ENCODE results near the gene ACACB.

Gene ACACB

GRCh38 chr12:109209082-109209481 lies 92.7 kb downstream of the ACACB start:
- no peak for DNase-seq (ENCODE audit: low read depth in 2 of 3, low spot score in 1 of 3)

GRCh38 chr12:109212460-109213115 lies 96.2 kb downstream of the ACACB start:
- DNase-seq (ENCODE audit: low read depth in 2 of 3, low spot score in 1 of 3) = no peak

GRCh38 chr12:109214131-109214530 lies 97.7 kb downstream of the ACACB start:
- no peak for DNase-seq (ENCODE audit: low read depth in 2 of 3, low spot score in 1 of 3)

GRCh38 chr12:109218996-109219395 lies 102.6 kb downstream of the ACACB start:
- DNase-seq (ENCODE audit: low read depth in 2 of 3, low spot score in 1 of 3) = no peak

GRCh38 chr12:109219938-109220337 lies 103.6 kb downstream of the ACACB start:
- no peak for DNase-seq (ENCODE audit: low read depth in 2 of 3, low spot score in 1 of 3)

GRCh38 chr12:109221277-109221931 lies 105.0 kb downstream of the ACACB start:
- no peak for DNase-seq (ENCODE audit: low read depth in 2 of 3, low spot score in 1 of 3)

GRCh38 chr12:109222062-109222461 lies 105.7 kb downstream of the ACACB start:
- DNase-seq (ENCODE audit: low read depth in 2 of 3, low spot score in 1 of 3) = no peak

- DNase-seq (ENCODE audit: low read depth in 2 of 3, low spot score in 1 of 3) = no peak
These were observed 106.1 kb downstream of the ACACB start for GRCh38 chr12:109222496-109222895.

GRCh38 chr12:109223211-109223610 lies 106.8 kb downstream of the ACACB start:
- no peak for DNase-seq (ENCODE audit: low read depth in 2 of 3, low spot score in 1 of 3)

GRCh38 chr12:109223868-109224267 lies 107.5 kb downstream of the ACACB start:
- DNase-seq (ENCODE audit: low read depth in 2 of 3, low spot score in 1 of 3) = no peak

- no peak for DNase-seq (ENCODE audit: low read depth in 2 of 3, low spot score in 1 of 3)
These were observed 112.3 kb downstream of the ACACB start for GRCh38 chr12:109228664-109229063.

GRCh38 chr12:109230193-109230592 lies 113.8 kb downstream of the ACACB start:
- DNase-seq (ENCODE audit: low read depth in 2 of 3, low spot score in 1 of 3) = no peak

- no peak for DNase-seq (ENCODE audit: low read depth in 2 of 3, low spot score in 1 of 3)
These were observed 116.3 kb downstream of the ACACB start for GRCh38 chr12:109232731-109233130.

GRCh38 chr12:109234012-109234411 lies 117.6 kb downstream of the ACACB start:
- no peak for DNase-seq (ENCODE audit: low read depth in 2 of 3, low spot score in 1 of 3)

- no peak for DNase-seq (ENCODE audit: low read depth in 2 of 3, low spot score in 1 of 3)
These were observed 119.9 kb downstream of the ACACB start for GRCh38 chr12:109236257-109236656.

- DNase-seq (ENCODE audit: low read depth in 2 of 3, low spot score in 1 of 3) = no peak
These were observed 122.8 kb downstream of the ACACB start for GRCh38 chr12:109239179-109239578.

- DNase-seq (ENCODE audit: low read depth in 2 of 3, low spot score in 1 of 3) = no peak
These were observed 123.3 kb downstream of the ACACB start for GRCh38 chr12:109239691-109240090.

GRCh38 chr12:109240365-109240764 lies 124.0 kb downstream of the ACACB start:
- no peak for DNase-seq (ENCODE audit: low read depth in 2 of 3, low spot score in 1 of 3)

GRCh38 chr12:109241936-109242335 lies 125.5 kb downstream of the ACACB start:
- no peak for DNase-seq (ENCODE audit: low read depth in 2 of 3, low spot score in 1 of 3)

- no peak for DNase-seq (ENCODE audit: low read depth in 2 of 3, low spot score in 1 of 3)
These were observed 127.7 kb downstream of the ACACB start for GRCh38 chr12:109244073-109244472.

GRCh38 chr12:109246221-109246620 lies 129.8 kb downstream of the ACACB start:
- DNase-seq (ENCODE audit: low read depth in 2 of 3, low spot score in 1 of 3) = no peak

- DNase-seq (ENCODE audit: low read depth in 2 of 3, low spot score in 1 of 3) = no peak
These were observed 131.7 kb downstream of the ACACB start for GRCh38 chr12:109247831-109248654.

All from stimulated activated CD4-positive, alpha-beta T cell treated with anti-CD3 and anti-CD28 coated beads, Interleukin-12 subunit alpha, Interleukin-12 subunit beta, amount 100 ng/mL, for 48 hours (primary cell).